Activated B cell treated with CpG ODN at 0.5 μM for 24 hours (primary cell): Measurements from ENCODE around the gene PCNX2. TPM values are rescaled to one million over a fixed set of nuclear protein-coding genes. Genes with fewer than 3 reads are reported as not detected.

ENCODE experiments used
- ATAC-seq: fragments of 200-7000 bp; cut with Tn5 transposase; one replicate; pipeline ENCODE4 v1.10.0; 2021; ENCODE audit warnings: low read depth, mild to moderate bottlenecking, moderate library complexity
- CTCF ChIA-PET: fragments of 350-600 bp; sonication (Branson Sonifier 250); formaldehyde crosslinking; loops from one replicate; lab custom pipeline; 2021; ENCODE audit warnings: antibody characterized with exemption; lab: Charles Lee
- POLR2A ChIA-PET: fragments of 350-600 bp; sonication (Branson Sonifier 250); formaldehyde crosslinking; loops from one replicate; lab custom pipeline; 2021; ENCODE audit warnings: antibody characterized with exemption; lab: Charles Lee
- DNase-seq: peaks from one replicate; pipeline ENCODE4 v3.0.0; 2022
- H3K27ac Mint-ChIP-seq: one replicate; pipeline ENCODE4 v1.8.0; 2020; ENCODE audit warnings: mixed read lengths
- H3K27me3 Mint-ChIP-seq: one replicate; pipeline ENCODE4 v1.8.0; 2021; ENCODE audit warnings: mixed read lengths
- H3K36me3 Mint-ChIP-seq: one replicate; pipeline ENCODE4 v1.8.0; 2021; ENCODE audit warnings: low read depth, mixed read lengths
- H3K4me1 Mint-ChIP-seq: one replicate; pipeline ENCODE4 v1.8.0; 2021; ENCODE audit warnings: mixed read lengths
- H3K4me3 Mint-ChIP-seq: one replicate; pipeline ENCODE4 v1.8.0; 2020; ENCODE audit warnings: mild to moderate bottlenecking, mixed read lengths
- H3K9me3 Mint-ChIP-seq: one replicate; pipeline ENCODE4 v1.8.0; 2020; ENCODE audit warnings: mixed read lengths
- CTCF ChIP-seq: fragments of 200-600 bp; IDR thresholded peaks from one replicate; pipeline ENCODE4 v1.8.0; 2022; ENCODE audit warnings: antibody characterized with exemption, mild to moderate bottlenecking
- intact Hi-C: fragments of 100-400 bp; cut with micrococcal nuclease; formaldehyde crosslinking; loops from one replicate; pipeline ENCODE4 v1.15.1; 2024
- total RNA-seq: library from RNA; stranded (reverse); gene quantifications from 2 replicates; pipeline ENCODE4 v1.2.3, GENCODE V29; 2022

PCNX2 gene
- total RNA-seq, 1 donor from 2014 or later = 20.4 TPM

DNA sequence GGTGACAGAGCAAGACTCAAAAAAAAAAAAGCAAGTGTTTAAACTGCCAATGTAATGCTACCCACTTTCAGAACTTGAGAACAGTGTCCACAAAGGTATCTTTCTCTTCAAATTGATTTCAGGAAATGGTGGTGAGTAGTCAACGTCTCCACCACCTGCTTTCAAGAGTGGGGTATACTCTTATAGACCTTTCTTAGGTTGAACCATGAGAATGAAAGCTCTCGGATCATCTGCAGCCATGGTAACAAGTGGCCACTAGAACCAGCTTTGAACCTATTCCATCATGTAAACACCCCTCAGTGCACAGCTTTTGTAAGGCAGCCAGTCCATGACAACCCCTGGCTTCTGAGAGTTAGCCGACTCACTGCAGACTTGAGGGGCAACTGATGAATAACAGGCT, 237.7 kb downstream of the PCNX2 start:
- Mint-ChIP-seq H3K27ac (no peak overlapping the region), H3K27me3 (no peaks in the 10 kb centered on the region), H3K4me3 (no peak overlapping the region), H3K4me1 (no peaks in the 10 kb centered on the region), H3K9me3 (no peaks in the 10 kb centered on the region), H3K36me3 (peaks cover 5% of the 10 kb centered on the region)
- ChIA-PET CTCF (no interaction called here), POLR2A (no interaction called here)
- ATAC-seq = no peak
- intact Hi-C loops = no loop called here
- no peak for TF ChIP-seq CTCF
- DNase-seq = no peak

DNA sequence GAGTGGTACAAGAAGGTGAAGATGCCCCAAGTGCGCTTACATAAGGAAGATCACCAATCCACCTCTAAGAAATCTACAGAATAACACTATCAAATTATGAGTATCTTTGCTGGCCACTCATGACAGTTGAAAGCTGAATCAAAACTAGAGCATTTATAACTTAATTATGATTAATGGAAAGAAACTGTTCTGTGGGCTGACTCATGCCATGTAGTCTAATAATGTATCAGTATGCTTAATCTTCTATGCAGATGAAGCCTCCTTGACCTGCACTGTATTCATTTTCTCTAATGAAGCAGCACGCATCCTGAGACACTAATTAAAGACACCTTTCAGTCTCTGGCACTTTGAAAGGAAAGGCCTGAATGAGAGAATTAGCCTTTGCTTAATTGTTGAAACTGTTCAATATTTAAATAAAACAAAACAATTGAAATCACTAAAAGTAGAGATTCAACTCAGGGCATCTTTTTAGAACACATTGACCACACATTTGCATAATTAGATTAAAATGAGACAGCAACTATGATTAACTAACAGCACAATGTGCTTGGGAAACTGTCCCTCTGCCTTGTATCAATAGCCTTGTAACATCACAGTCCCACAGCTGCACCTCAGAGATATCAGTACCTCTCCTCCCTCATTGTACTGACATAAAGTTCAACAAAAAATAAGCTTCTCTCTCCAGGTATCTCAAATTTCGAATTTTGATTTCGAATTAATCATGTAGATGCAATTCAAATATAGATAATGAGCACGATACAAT, 239.5 kb downstream of the PCNX2 start:
- DNase-seq (no peak), ATAC-seq (no peak)
- intact Hi-C loops = no loop called here
- Mint-ChIP-seq H3K4me1 (no peaks in the 10 kb centered on the region), H3K27me3 (no peaks in the 10 kb centered on the region), H3K27ac (no peak overlapping the region), H3K4me3 (no peak overlapping the region), H3K36me3 (peaks cover 12% of the 10 kb centered on the region), H3K9me3 (no peaks in the 10 kb centered on the region)
- no peak for TF ChIP-seq CTCF
- CTCF ChIA-PET = no interaction called here
- POLR2A ChIA-PET = no interaction called here

- no peak for DNase-seq
- Mint-ChIP-seq H3K27ac (no peak overlapping the region), H3K4me1 (no peaks in the 10 kb centered on the region), H3K9me3 (peaks cover 12% of the 10 kb centered on the region), H3K4me3 (no peak overlapping the region), H3K36me3 (peaks cover 29% of the 10 kb centered on the region), H3K27me3 (no peaks in the 10 kb centered on the region)
- ChIA-PET CTCF (no interaction called here), POLR2A (no interaction called here)
- no peak for TF ChIP-seq CTCF
- ATAC-seq = no peak
- intact Hi-C loops = no loop called here
These were observed 249.9 kb downstream of the PCNX2 start for GRCh38 chr1:233045588-233045987.

- no peak for TF ChIP-seq CTCF
- POLR2A ChIA-PET = no interaction called here
- CTCF ChIA-PET = no interaction called here
- H3K4me3 Mint-ChIP-seq = no peak overlapping the region
- H3K27me3 Mint-ChIP-seq = no peaks in the 10 kb centered on the region
- DNase-seq (no peak), ATAC-seq (no peak)
- H3K27ac Mint-ChIP-seq = no peak overlapping the region
- H3K36me3 Mint-ChIP-seq = peaks cover 11% of the 10 kb centered on the region
- H3K4me1 Mint-ChIP-seq = no peaks in the 10 kb centered on the region
- intact Hi-C loops = no loop called here
- H3K9me3 Mint-ChIP-seq = no peaks in the 10 kb centered on the region
These were observed 252.7 kb downstream of the PCNX2 start for GRCh38 chr1:233042834-233043233.

- no peak for TF ChIP-seq CTCF
- ATAC-seq = no peak
- no peak overlapping the region for H3K27ac Mint-ChIP-seq
- H3K27me3 Mint-ChIP-seq = no peaks in the 10 kb centered on the region
- no peak overlapping the region for H3K4me3 Mint-ChIP-seq
- intact Hi-C loops = no loop called here
- no peak for DNase-seq
- no peaks in the 10 kb centered on the region for H3K4me1 Mint-ChIP-seq
- peaks cover 1% of the 10 kb centered on the region for H3K36me3 Mint-ChIP-seq
- ChIA-PET POLR2A (no interaction called here), CTCF (no interaction called here)
- no peaks in the 10 kb centered on the region for H3K9me3 Mint-ChIP-seq
These were observed 255.0 kb downstream of the PCNX2 start for GRCh38 chr1:233040494-233040893.
